Astrocyte (in vitro differentiated cells and primary cell): ENCODE data around the gene CCDC63.

ENCODE experiments used
- CTCF ChIP-seq: IDR thresholded peaks from 2 replicates; pipeline ENCODE4 v1.5.1; 2011; ENCODE audit warnings: low read depth, mild to moderate bottlenecking, inconsistent platforms, low read length, moderate library complexity; ENCODE audit not compliant: insufficient read depth
- EZH2 ChIP-seq: IDR thresholded peaks from 2 replicates; pipeline ENCODE4 v1.6.1; 2012; ENCODE audit warnings: mild to moderate bottlenecking, low read length, inconsistent platforms; ENCODE audit not compliant: insufficient read depth

- TF ChIP-seq CTCF (no peak), EZH2 (no peak)
Measured at GRCh38 chr12:110822821-110823415, 23.9 kb upstream of the CCDC63 start.
